Cardiac muscle cell (in vitro differentiated cells and primary cell): ENCODE results near the gene ZBTB48. TPM values are rescaled to one million over a fixed set of nuclear protein-coding genes. Genes with fewer than 3 reads are reported as not detected.
"Not testable (repeated sequence)": the region's sequence is repeated elsewhere in the genome, so short reads cannot be mapped to it uniquely, and the experiment has no call there.

ENCODE experiments used
- DNase-seq, 2 donors: peaks; one replicate each; pipeline versions ENCODE4 v3.0.0 to v3.0.0-alpha.2; 2010 to 2017; ENCODE audit warnings: low read depth in 1 of 2, low spot score in 1 of 2
- H3K27ac ChIP-seq: fragments of 200-600 bp; sonication (generic); 2 replicates; pipeline ENCODE4 v1.5.1; 2016
- H3K27me3 ChIP-seq: fragments of 200-600 bp; sonication (generic); 2 replicates; pipeline ENCODE4 v1.6.0; 2016; ENCODE audit warnings: control low read depth
- H3K36me3 ChIP-seq: fragments of 200-600 bp; sonication (generic); 2 replicates; pipeline ENCODE4 v1.5.1; 2016; ENCODE audit warnings: control low read depth
- H3K4me1 ChIP-seq: fragments of 200-600 bp; sonication (generic); 2 replicates; pipeline ENCODE4 v1.8.1; 2017; ENCODE audit warnings: low read depth, mild to moderate bottlenecking, mixed run types
- H3K4me3 ChIP-seq: fragments of 200-600 bp; sonication (generic); 2 replicates; pipeline ENCODE4 v1.5.1; 2016; ENCODE audit warnings: mild to moderate bottlenecking
- H3K9me3 ChIP-seq: fragments of 200-600 bp; sonication (generic); 2 replicates; pipeline ENCODE4 v1.5.1; 2017; ENCODE audit warnings: low read depth, mild to moderate bottlenecking, control low read depth
- polyA plus RNA-seq: library from polyadenylated mRNA; unstranded; fragments of >200 nt; fragmentation: Nextera tagmentation; extraction: Ambion mirVana; gene quantifications from 2 replicates; pipeline ENCODE4 v1.2.1, GENCODE V29; 2016
- total RNA-seq: library from RNA; depleted of rRNA; stranded (reverse); fragments of >200 nt; gene quantifications from 2 replicates; pipeline ENCODE4 v1.2.3, GENCODE V29; 2016
- TF ChIP-seq, protein P1 (sequence below): IDR thresholded peaks from 2 replicates; pipeline ENCODE4 v1.5.1; 2012; ENCODE audit warnings: low read depth, mild to moderate bottlenecking, low read length

Gene ZBTB48
- total and polyA plus RNA-seq, 2 experiments from 2014 or later = 28.8 to 46.3 TPM

DNA sequence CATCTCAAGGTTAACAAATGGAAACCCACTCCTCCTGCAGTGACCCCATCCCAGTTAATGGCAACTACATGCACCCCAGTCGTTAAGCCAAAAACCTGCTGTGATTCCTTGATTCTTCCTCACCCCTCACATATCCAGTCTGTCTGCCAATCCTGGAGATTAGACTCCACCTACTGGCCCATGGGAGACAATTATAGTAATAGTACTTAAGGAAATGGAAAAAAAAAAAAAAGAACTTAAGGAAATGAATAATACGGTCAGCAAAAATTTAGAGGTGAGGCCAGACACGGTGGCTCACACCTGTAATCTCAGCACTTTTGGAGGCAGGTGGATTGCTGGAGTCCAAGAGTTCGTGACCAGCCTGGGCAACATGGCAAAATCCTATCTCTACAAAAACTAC is 32.5 kb upstream of the ZBTB48 start:
- DNase-seq = no peak
- Histone ChIP-seq H3K4me3 (no peak overlapping the region), H3K9me3 (no peaks in the 10 kb centered on the region), H3K27me3 (no peaks in the 10 kb centered on the region), H3K4me1 (no peaks in the 10 kb centered on the region), H3K36me3 (peaks cover 42% of the 10 kb centered on the region), H3K27ac (no peak overlapping the region)
- TF ChIP-seq, protein P1, sequence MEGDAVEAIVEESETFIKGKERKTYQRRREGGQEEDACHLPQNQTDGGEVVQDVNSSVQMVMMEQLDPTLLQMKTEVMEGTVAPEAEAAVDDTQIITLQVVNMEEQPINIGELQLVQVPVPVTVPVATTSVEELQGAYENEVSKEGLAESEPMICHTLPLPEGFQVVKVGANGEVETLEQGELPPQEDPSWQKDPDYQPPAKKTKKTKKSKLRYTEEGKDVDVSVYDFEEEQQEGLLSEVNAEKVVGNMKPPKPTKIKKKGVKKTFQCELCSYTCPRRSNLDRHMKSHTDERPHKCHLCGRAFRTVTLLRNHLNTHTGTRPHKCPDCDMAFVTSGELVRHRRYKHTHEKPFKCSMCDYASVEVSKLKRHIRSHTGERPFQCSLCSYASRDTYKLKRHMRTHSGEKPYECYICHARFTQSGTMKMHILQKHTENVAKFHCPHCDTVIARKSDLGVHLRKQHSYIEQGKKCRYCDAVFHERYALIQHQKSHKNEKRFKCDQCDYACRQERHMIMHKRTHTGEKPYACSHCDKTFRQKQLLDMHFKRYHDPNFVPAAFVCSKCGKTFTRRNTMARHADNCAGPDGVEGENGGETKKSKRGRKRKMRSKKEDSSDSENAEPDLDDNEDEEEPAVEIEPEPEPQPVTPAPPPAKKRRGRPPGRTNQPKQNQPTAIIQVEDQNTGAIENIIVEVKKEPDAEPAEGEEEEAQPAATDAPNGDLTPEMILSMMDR = no peak

DNA sequence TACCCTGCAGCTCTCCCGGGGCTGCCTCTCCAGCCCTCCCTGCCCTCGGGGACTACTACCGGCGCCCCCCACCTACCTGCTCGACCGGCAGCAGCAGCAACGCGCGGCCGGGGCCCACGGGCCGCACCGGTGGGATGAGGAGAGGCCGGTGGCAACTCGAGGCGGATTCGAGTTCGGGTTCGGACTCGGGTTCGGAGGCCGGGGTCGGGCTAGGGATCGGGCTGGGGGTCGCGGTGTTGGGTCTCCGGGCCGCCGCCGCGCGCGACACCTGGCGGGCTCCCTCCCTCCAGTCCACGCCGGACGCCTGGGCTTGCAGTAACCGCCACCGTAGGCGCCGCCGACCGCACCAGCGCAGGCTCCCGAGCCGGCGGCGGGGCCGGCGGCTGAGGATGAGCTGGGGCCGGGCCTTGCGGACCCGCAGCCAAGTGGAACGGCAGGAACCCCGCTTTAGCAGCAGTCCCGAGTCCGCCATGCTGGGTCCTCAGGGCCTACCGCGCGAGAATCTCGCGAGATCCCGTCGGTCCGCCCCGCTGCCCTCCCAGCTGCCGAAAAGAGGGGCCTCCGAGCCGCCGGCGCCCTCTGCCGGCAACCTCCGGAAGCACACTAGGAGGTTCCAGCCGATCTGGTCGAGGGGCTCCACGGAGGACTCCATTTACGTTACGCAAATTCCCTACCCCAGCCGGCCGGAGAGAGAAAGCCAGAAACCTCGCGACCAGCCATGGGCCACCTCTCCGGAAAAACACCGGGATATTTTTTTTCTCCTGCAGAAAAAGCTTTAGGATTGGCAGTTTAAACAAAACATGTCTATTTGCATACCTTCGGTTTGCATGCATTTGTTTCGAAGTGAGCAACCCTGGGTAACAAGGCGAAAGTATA is 25.5 kb upstream of the ZBTB48 start, which contains the start of gene NOL9:
Gene NOL9, minus strand, starts transcription at position 483 of the 876 bp plus-strand sequence. Its CDS starts 11 bp downstream, at position 472.
- Histone ChIP-seq H3K9me3 (no peaks in the 10 kb centered on the region), H3K4me1 (peaks cover 6% of the 10 kb centered on the region), H3K27me3 (no peaks in the 10 kb centered on the region), H3K4me3 (peak within 1 kb of the TSS; percentile 97), H3K36me3 (peaks cover 15% of the 10 kb centered on the region), H3K27ac (peak within 1 kb of the TSS; percentile 79)
- DNase-seq = peak; percentile 94 to 95
- TF ChIP-seq, protein P1 = peak; percentile 89

DNA sequence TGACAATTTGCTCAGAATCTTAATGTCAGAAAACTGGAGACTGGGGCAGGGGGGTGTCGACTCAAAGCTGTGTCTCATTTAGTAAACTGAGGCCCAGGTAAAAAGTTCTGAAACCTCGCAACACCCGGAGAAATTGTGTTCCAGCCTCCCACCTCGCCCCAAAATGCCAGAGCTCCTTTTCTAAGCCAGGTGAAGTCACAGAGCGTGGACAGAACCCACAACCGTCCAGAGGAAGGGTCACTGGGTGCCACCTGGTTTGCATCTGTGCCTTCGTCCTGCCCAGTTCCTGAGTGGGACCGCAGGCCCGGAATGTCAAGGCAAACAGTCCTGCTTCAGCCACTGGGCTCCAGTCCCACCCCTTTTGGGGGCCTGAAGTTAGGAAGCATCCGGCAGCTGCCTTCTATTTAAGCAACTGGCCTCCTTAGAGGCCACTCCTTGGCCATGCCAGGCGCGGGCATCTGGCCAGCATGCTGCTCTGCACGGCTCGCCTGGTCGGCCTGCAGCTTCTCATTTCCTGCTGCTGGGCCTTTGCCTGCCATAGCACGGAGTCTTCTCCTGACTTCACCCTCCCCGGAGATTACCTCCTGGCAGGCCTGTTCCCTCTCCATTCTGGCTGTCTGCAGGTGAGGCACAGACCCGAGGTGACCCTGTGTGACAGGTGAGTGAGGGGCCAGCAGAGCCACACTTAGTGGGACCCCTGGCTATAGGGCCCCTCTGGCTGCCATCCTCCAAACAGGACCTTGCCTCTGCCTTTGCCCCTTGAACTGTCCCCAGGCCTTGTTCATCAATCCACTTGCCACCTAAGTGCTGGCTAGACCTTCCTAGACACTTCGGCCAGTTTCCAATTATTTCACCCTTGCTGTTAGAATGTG is 24.7 kb upstream of the ZBTB48 start, which contains the start of gene TAS1R1:
Gene TAS1R1, plus strand, starts transcription at position 401 of the 872 bp plus-strand sequence. Its CDS starts 67 bp downstream, at position 468.
- H3K27me3 ChIP-seq = no peaks in the 10 kb centered on the region
- peaks cover 6% of the 10 kb centered on the region for H3K4me1 ChIP-seq
- TF ChIP-seq, protein P1 = no peak
- H3K27ac ChIP-seq = peak within 1 kb of the TSS; percentile 79
- DNase-seq = no peak
- H3K4me3 ChIP-seq = peak within 1 kb of the TSS; percentile 97
- H3K36me3 ChIP-seq = peaks cover 6% of the 10 kb centered on the region
- H3K9me3 ChIP-seq = no peaks in the 10 kb centered on the region

DNA sequence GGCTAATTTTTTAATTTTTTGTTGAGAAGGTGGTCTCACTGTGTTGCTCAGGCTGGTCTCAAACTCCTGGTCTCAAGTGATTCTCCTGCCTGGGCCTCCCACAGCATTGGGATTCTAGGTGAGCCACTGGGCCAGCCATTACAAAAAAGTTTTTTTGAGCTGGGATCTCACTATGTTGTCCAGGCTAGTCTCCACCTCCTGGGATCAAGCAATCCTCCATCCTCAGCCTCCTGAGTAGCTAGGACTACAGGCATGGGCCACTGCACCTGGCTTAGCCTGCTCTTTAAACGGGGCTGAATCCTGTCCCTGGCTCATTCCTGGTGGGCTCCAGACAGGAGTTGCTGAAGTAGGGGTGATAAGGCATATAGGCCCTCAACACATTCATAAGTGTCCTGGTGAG is 22.2 kb upstream of the ZBTB48 start:
- Histone ChIP-seq H3K36me3 (no peaks in the 10 kb centered on the region), H3K27me3 (no peaks in the 10 kb centered on the region), H3K27ac (no peak overlapping the region), H3K9me3 (no peaks in the 10 kb centered on the region), H3K4me3 (no peak overlapping the region), H3K4me1 (peaks cover 6% of the 10 kb centered on the region)
- no peak for DNase-seq
- TF ChIP-seq, protein P1 = no peak

DNA sequence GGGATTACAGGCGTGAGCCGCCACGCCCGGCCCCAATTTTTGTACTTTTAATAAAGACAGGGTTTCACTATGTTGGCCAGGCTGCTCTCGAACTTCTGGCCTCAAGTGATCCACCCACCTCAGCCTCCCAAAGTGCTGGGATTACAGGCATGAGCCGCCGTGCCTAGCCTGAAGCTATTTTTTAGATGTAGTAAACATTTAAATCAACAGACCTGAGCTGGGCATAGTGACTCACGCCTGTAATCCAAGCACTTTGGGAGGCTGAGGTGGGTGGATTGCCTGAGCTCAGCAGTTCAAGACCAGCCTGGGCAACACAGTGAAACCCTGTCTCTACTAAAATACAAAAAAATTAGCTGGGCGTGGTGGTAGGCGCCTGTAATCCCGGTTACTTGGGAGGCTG is 20.6 kb upstream of the ZBTB48 start:
- not testable (repeated sequence) for H3K27me3 ChIP-seq, H3K4me3 ChIP-seq, H3K36me3 ChIP-seq, H3K9me3 ChIP-seq, H3K27ac ChIP-seq, H3K4me1 ChIP-seq, DNase-seq
